HG02840 (cell line): ENCODE data around the gene KLHL35.

Source experiments
- ATAC-seq: cut with Tn5 transposase; IDR thresholded peaks from one replicate; pipeline ENCODE4 v1.9.1; 2021; ENCODE audit warnings: mild to moderate bottlenecking, moderate library complexity, moderate number of reproducible peaks; ENCODE audit not compliant: unreplicated experiment, low FRiP score

Gene KLHL35

GRCh38 chr11:75432911-75433321 is at the start of gene KLHL35:
KLHL35 (minus strand) TSS chr11:75433203; CDS start chr11:75430629, 2,574 bp downstream.
- no peak for ATAC-seq

DNA sequence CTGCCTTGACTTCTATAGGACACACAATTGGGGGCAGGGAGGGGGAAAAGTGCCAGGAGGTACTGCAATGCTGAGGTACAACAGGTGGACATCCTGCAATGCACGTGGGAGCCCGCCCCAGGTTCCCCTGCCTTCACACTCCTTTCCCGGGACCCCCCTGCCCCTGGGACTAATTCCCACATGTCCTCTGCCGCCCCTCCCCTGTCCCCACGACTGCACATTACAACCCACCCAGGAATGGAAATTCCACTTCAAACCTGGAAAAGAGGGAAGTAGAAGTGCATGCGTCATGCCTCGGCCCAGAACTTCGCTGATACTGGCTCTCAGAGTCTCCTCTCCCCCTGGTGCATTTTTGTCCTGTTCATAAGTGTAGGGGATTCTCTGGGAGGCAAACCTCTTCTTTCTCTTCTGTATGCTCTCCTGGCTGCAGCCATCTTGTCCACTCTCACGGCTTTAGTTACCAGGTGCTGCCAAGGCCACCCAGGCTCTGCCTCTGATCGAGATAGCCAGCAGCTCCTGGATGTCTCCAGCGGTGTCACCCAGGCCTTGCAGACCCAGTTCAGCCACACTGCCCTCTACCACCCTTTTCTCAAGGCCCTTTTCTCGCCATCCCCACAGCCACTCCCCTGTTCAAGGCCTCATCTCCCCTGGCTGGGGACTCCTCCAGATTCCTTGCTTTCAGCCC is 49.1 kb upstream of the KLHL35 start:
- no peak for ATAC-seq

DNA sequence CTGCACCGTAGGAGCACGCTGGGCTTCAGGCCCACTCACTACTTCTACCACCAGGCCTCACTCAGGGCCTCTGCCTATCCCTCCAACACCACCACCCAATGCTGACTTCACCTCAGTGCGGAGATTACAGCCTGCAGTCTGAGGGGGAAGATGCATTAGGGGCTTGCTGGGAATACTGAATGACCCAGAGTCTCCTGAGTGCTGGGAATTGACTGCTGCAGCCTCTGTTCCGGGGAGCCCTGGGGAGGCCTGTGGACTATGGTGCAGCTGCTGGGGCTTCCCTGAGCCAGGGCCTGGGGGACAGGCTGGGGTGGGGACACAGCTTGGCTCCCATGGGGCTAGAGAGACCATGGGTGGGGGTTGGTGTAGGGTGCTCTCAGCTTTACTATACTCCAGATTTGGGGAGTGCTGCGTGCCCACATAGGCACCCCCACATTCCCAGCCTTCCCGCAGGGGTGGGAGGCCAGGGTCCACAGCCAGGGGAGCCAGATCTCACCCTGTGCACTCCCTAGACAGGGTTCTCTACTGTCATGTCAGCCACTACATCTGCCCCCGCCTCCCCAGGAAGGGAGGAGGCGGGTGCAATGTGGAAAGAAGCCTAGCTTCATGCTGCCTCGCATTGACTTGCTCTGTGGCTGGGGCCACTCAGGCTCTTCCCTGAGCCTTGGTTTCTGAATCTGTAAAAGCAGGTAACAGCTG is 48.4 kb upstream of the KLHL35 start:
- no peak for ATAC-seq

- ATAC-seq: no peak
Measured at GRCh38 chr11:75480185-75481175, 47.5 kb upstream of the KLHL35 start.

DNA sequence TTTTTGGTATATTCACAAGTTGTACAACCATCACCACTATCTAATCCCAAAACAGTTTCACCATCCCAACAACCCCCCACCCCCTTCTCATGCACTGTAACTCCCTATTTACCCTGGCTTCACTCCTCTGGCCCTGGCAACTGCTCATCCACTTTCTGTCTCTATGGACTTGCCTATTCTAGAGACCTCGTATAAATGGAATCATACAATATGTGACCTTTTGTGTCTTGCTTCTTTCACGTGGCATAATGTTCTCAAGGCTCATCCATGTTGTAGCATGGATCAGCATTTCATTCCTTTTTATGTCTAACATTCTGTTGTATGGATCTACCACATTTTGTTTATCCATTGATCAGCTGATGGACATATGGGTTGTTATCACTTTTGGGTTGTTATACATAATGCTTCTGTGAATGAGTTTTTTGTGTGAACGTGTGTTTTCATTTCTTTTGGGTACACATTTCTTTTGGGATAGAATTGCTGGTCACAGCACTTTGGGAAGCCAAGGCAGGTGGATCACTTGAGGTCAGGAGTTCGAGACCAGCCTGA is 46.7 kb upstream of the KLHL35 start:
- ATAC-seq: no peak

GRCh38 chr11:75478783-75479596 is 46.0 kb upstream of the KLHL35 start:
- no peak for ATAC-seq

DNA sequence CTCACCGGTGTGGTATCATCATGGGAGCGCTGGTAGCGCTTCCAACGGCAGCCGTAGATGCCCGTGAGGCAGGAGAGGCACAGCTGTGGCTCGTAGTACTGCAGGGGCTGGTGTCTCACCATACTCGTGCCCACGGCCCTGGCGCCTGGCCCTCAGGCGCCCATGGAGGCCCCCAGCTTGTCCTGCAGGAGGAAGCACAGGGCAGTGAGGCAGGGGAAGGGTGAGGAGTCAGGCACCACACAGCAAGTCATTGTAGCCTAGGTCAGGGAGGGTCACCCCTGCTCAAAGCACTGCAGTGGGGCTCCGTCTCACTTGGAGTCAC is 44.6 kb upstream of the KLHL35 start:
- no peak for ATAC-seq

GRCh38 chr11:75476739-75477613 is 44.0 kb upstream of the KLHL35 start:
- ATAC-seq: no peak

DNA sequence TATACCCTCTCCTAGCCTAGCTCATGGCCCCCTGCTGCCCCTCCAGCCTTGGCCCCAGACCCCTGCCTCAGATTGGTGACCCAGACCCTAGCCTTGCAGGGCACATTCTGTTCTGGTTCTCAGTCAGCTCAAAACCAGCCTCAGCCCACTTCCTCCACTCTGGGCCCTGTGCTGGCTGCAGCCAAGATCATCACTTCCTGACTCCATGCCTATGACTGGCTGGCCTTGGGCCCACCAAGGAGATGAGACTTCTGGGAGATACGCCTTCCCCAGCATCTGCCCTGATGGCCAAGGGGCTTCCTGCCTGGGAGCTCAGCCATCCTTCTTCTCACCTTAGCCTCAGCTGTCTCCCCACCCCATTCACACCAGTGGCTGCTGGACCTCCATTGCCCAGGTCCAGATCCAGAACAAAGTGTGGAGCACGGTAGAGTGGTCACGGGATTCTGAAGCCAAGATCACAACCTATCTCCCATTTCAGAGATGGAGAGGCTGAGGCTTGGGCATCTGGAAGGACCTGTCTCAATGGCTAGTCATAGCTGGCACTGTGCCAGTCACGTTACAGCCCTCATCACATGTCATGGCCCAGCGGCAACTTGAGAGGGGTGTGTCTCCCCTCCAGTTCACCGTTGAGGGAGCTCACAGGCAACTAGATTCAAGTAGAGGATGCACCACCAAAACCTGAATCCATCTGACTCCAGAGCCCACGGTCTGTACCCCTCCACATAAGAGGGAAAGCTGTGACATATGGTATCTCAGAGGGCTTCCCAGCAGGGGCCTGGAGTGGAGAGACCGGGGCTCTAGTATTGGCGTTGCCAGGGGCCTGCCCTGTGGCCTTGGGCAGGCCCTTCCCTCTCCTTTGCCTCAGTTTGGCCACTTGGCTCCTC is 43.0 kb upstream of the KLHL35 start:
- no peak for ATAC-seq

- no peak for ATAC-seq
Measured at GRCh38 chr11:75474878-75475766, 42.1 kb upstream of the KLHL35 start.

GRCh38 chr11:75474240-75474639 is 41.2 kb upstream of the KLHL35 start:
- ATAC-seq: no peak

- no peak for ATAC-seq
Measured at GRCh38 chr11:75473684-75474083, 40.7 kb upstream of the KLHL35 start.

DNA sequence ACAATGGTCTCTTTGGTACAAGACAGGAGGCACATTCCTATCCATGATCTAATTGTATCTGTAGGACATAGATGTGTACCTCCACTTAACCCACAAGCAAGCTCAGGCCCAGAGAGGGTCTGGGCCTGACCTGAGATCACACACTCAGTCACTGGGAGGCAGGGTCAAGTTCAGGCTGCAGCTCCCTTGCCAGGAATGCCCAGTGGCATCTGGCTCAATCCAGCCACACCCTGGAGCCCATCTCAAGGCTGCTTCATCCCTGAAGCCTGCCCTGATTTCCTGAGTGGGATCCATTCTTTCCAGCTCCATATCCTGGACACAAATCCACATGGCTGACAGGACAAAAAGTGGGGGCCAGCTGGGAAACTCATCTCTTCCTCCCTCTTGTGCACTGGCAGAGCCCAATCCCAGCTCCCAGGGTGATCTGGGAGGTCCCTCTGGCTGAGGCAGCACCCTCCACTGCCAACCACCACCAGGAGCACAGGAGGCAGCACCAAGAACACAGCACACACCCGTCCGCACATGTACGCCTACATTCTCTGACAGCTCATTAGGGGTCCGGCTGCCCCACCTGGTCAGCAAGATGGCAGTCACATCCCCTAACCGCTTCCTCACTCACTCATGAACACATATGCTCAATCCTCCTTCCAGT is 39.2 kb upstream of the KLHL35 start:
- no peak for ATAC-seq

DNA sequence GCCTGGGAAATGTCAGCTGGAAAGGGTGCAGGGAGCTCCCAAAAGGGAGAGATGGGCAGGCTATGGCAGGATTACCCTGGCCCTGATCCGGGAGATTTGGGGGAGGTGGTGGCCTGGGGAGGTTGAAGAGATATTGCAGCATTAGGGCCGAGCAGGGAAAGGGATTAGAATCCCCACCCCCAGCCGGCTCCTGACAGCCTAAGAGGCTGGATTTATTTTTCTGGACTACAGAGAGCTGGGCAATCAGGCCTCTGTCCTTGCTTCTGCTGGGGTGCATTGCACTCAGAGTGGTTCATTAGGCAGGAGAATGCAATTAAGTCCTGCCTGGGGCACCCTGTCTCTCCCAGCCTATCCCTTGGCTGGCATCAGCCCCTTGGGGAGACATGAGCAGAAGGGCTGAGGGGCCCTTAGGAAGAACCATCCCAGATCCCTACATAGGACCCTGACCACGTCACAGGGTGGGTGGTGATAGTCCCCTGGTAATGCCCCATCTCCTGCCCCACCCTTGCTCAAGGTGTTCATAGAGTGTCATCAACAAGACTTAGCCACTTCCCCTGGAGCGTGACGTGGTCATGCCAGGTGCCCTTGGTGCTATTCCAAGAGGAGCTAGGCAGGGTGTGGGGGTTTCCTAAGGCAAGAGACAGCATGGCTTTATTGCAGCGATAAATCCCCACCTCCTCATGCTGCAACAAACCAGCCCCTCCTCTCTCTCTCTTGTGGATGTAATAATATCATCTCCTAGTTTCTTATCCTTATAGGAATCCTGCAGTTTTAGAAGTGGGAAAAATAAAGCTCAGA is 38.4 kb upstream of the KLHL35 start:
- no peak for ATAC-seq

DNA sequence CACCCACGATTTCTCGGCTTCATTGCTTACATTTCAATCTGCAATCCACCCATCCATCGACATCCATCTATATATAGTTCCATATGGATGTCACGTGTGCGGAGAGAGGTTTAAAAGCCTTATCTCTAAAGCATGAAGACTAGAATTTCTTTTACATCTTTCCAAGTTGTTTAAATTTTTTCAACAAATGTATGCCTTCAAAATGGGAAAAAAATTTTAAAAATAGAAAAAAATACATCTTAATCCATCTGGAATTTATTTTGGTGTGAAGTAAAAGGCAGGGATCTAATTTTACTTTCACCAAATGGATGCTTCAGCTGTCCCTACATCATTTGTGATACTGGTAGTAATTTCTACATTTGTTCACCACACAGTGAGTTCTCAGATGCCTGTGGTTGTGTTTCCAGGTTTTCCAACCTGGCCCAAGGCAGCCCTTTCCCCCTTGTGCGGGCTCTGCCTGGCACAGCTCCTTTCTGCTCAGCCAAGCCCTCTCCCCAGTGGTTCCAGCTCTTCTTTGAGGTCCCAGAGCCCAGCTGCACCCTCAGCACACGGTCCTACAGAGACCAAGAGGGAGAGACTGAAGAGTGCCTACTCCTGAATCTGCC is 37.6 kb upstream of the KLHL35 start:
- no peak for ATAC-seq
